Activated CD4-positive, alpha-beta T cell treated with anti-CD3 and anti-CD28 coated beads, Interleukin-2, amount 10 ng/mL, durations not matched to agents 24 days and 14 days (primary cell): Measurements from ENCODE around the gene METTL17. TPM values are rescaled to one million over a fixed set of nuclear protein-coding genes. Genes with fewer than 3 reads are reported as not detected.
"Not testable (repeated sequence)": the region's sequence is repeated elsewhere in the genome, so short reads cannot be mapped to it uniquely, and the experiment has no call there.

Experiments used
- DNase-seq: peaks from one replicate; pipeline ENCODE4 v3.0.0; 2022
- H3K27ac Mint-ChIP-seq: one replicate; pipeline ENCODE4 v1.8.0; 2022; ENCODE audit warnings: mild to moderate bottlenecking, mixed read lengths
- H3K27me3 Mint-ChIP-seq: one replicate; pipeline ENCODE4 v1.8.0; 2022; ENCODE audit warnings: mixed read lengths
- H3K36me3 Mint-ChIP-seq: one replicate; pipeline ENCODE4 v1.8.0; 2022; ENCODE audit warnings: low read depth, mild to moderate bottlenecking, mixed read lengths
- H3K4me1 Mint-ChIP-seq: one replicate; pipeline ENCODE4 v1.8.0; 2021; ENCODE audit warnings: mixed read lengths
- H3K4me3 Mint-ChIP-seq: one replicate; pipeline ENCODE4 v1.8.0; 2022; ENCODE audit warnings: mild to moderate bottlenecking, moderate library complexity, mixed read lengths
- H3K9me3 Mint-ChIP-seq: one replicate; pipeline ENCODE4 v1.8.0; 2021; ENCODE audit warnings: mixed read lengths
- intact Hi-C: fragments of 100-400 bp; cut with micrococcal nuclease; formaldehyde crosslinking; loops from one replicate; pipeline ENCODE4 v1.15.1; 2023
- total RNA-seq: library from RNA; stranded (reverse); gene quantifications from 2 replicates; pipeline ENCODE4 v1.2.3, GENCODE V29; 2022

METTL17 gene
- total RNA-seq, 1 donor from 2014 or later, result 99.1 TPM

DNA sequence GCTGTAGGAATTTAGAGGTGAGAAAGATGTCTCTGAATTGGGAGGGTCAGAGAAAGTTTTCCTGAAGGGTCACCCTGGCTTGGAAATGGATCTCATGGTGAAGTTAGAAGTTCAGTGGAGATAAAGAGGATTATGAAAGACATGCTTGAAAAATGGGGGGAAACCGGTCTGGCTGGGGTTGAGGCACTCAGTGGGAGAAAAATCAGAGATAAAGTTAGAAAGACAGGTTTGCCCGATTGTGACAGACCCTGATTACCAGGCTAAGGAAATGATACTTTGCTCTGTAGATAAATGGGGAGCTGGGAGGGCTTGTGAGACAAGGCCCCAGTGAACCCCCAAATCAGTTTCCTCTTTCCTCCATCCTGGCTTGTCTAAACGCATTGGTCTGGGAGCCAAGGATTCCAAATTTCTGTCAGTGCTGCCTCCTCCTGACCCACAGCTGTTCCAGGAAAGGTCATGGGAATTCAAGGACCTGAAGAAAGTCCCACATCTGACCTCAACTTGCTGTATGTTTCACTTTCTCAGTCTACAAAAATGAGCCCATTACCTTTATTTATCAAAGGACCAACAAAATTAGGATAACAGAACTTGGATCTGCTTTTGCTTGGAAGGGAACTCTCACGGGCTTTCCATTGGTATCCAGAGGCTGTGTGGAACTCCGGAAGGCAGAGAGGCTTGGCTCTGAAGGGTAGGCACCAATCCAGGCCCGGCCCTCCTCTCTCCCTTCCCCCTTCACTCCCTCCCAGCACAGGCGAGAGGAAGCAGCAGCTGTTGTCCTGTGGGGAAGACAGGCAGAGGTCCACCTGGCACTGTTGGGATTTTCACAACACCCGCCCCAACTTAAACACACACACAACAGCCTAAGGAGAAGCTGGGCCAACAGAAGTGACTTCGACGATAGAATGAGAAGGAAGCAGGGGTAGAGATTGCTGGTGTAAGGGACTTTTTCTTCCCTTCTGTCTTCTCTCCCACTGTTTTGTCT, 49.0 kb downstream of the METTL17 start:
- H3K27ac Mint-ChIP-seq, result no peak overlapping the region
- intact Hi-C loops, result no loop called here
- H3K27me3 Mint-ChIP-seq, result peaks cover 22% of the 10 kb centered on the region
- DNase-seq, result no peak
- H3K36me3 Mint-ChIP-seq, result no peaks in the 10 kb centered on the region
- no peaks in the 10 kb centered on the region for H3K9me3 Mint-ChIP-seq
- H3K4me3 Mint-ChIP-seq, result no peak overlapping the region
- no peaks in the 10 kb centered on the region for H3K4me1 Mint-ChIP-seq

DNA sequence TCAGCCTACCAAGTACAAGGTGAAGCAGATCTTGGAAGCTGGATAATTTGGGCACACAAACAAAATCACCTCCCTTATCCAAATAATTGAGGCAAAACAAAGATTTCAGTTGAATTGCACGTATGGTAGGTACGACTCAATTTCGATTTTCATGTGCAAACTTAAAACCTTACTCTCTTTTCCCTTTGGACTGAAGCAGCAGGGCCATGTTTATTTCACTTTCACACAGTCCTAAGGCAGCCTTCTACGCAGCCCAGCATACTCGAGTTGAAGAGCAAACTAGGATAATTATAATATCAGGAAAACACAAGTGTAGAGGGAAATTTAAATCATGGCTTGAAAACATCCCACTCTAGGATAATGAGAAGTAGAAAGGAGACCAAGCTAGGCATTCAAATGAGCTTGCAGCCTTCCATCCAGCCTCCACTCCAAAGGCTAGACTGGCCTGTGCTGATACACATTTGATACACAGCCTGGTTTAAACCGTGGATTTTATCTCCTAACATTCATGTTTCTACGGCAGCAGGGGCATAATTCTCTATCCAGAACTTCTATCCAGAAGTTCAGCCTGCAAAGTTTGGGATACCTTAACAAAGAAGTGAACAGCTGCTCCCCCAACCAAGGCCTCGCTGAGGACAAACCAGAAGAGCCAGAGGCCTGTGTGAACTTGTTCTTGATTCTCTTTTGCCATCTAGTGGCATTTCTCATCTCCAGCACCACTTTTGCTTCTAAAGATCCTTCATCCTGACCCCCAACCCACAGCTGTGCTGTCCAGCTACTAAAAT, 50.0 kb downstream of the METTL17 start:
- no peak overlapping the region for H3K4me3 Mint-ChIP-seq
- intact Hi-C loops, result loop anchor here (1.0 kb wide), 2 partner anchors 25 to 182 kb away; no protein-coding TSS in a partner anchor
- H3K36me3 Mint-ChIP-seq, result no peaks in the 10 kb centered on the region
- peaks cover 29% of the 10 kb centered on the region for H3K27me3 Mint-ChIP-seq
- no peaks in the 10 kb centered on the region for H3K9me3 Mint-ChIP-seq
- H3K4me1 Mint-ChIP-seq, result no peaks in the 10 kb centered on the region
- peak; percentile 72 for DNase-seq
- H3K27ac Mint-ChIP-seq, result no peak overlapping the region

GRCh38 chr14:21040370-21040925, 50.7 kb downstream of the METTL17 start:
- intact Hi-C loops, result loop anchor here (1.0 kb wide), 2 partner anchors 26 to 183 kb away; no protein-coding TSS in a partner anchor
- no peak overlapping the region for H3K27ac Mint-ChIP-seq
- H3K27me3 Mint-ChIP-seq, result peaks cover 33% of the 10 kb centered on the region
- no peaks in the 10 kb centered on the region for H3K36me3 Mint-ChIP-seq
- DNase-seq, result no peak
- H3K4me3 Mint-ChIP-seq, result no peak overlapping the region
- no peaks in the 10 kb centered on the region for H3K4me1 Mint-ChIP-seq
- H3K9me3 Mint-ChIP-seq, result no peaks in the 10 kb centered on the region

GRCh38 chr14:21040941-21041340, 51.2 kb downstream of the METTL17 start:
- H3K27me3 Mint-ChIP-seq, result peaks cover 36% of the 10 kb centered on the region
- not testable (repeated sequence) for DNase-seq, H3K27ac Mint-ChIP-seq, H3K36me3 Mint-ChIP-seq, H3K9me3 Mint-ChIP-seq, H3K4me1 Mint-ChIP-seq, H3K4me3 Mint-ChIP-seq
- intact Hi-C loops, result loop anchor here (1.0 kb wide), 2 partner anchors 27 to 184 kb away; no protein-coding TSS in a partner anchor

GRCh38 chr14:21041676-21042433, 52.1 kb downstream of the METTL17 start, which contains the start of gene RNASE7:
TSS of gene RNASE7 (plus strand) at chr14:21042362. CDS start at chr14:21042993, 631 bp downstream.
- Mint-ChIP-seq H3K36me3 (no peaks in the 10 kb centered on the region), H3K9me3 (no peaks in the 10 kb centered on the region), H3K4me3 (no peak within 1 kb of the TSS), H3K4me1 (no peaks in the 10 kb centered on the region), H3K27me3 (peaks cover 38% of the 10 kb centered on the region), H3K27ac (no peak within 1 kb of the TSS)
- intact Hi-C loops, result no loop called here
- no peak for DNase-seq

- H3K9me3 Mint-ChIP-seq, result no peaks in the 10 kb centered on the region
- peaks cover 40% of the 10 kb centered on the region for H3K27me3 Mint-ChIP-seq
- H3K4me1 Mint-ChIP-seq, result no peaks in the 10 kb centered on the region
- DNase-seq, result no peak
- H3K27ac Mint-ChIP-seq, result no peak overlapping the region
- H3K36me3 Mint-ChIP-seq, result no peaks in the 10 kb centered on the region
- no peak overlapping the region for H3K4me3 Mint-ChIP-seq
- intact Hi-C loops, result no loop called here
Measured at GRCh38 chr14:21042918-21043317, 53.1 kb downstream of the METTL17 start.

GRCh38 chr14:21043387-21043973, 53.7 kb downstream of the METTL17 start:
- no peak for DNase-seq
- no peak overlapping the region for H3K27ac Mint-ChIP-seq
- H3K36me3 Mint-ChIP-seq, result no peaks in the 10 kb centered on the region
- H3K27me3 Mint-ChIP-seq, result peaks cover 39% of the 10 kb centered on the region
- no peaks in the 10 kb centered on the region for H3K4me1 Mint-ChIP-seq
- no peak overlapping the region for H3K4me3 Mint-ChIP-seq
- intact Hi-C loops, result no loop called here
- no peaks in the 10 kb centered on the region for H3K9me3 Mint-ChIP-seq

DNA sequence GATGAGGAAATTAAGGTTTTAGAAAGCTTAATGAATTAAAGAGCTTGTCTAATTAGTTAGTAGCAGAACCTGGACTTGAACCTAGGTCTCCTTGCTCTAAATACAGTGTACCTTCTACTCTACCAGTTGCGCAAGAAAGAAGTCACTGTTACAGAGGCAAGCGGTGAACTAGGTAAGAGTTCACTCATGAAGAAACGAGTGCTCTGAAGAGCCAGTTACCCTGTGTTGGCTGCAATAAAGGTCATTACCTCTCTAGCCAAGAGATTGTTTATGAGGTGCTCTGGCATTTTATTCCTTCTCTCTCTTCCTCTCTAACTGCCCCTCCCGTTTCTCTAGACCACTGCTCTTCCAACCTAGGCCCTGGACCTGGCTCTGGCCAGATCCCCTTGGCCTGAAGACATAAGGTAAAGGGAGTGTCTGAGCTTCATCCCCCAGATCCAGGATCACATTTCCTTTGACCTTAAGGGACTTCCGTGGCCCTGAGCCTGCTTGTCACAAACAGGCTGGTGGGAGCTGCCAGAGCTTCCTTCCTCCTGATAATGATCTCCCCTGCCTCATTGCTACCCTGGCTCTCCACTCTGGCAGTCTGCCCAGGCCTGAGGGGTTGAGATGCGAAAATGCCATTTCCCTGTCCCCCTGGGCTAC, 54.3 kb downstream of the METTL17 start:
- H3K27me3 Mint-ChIP-seq, result peaks cover 40% of the 10 kb centered on the region
- H3K4me3 Mint-ChIP-seq, result no peak overlapping the region
- H3K27ac Mint-ChIP-seq, result no peak overlapping the region
- no peaks in the 10 kb centered on the region for H3K9me3 Mint-ChIP-seq
- no peaks in the 10 kb centered on the region for H3K36me3 Mint-ChIP-seq
- H3K4me1 Mint-ChIP-seq, result no peaks in the 10 kb centered on the region
- no peak for DNase-seq
- intact Hi-C loops, result no loop called here

Other genes starting within 250 kb of the METTL17 start
- not detected in 2 replicates for gene EDDM3A, start 244.1 kb upstream of the METTL17 start, total RNA-seq
- gene EDDM3B, start 221.6 kb upstream of the METTL17 start, total RNA-seq, result not detected in 2 replicates
- 0.50 and 0.51 TPM in 2 replicates for gene RNASE6, start 208.7 kb upstream of the METTL17 start, total RNA-seq
- not detected in 2 replicates for gene RNASE1, start 187.1 kb upstream of the METTL17 start, total RNA-seq
- gene RNASE3, start 98.6 kb upstream of the METTL17 start, total RNA-seq, result not detected in 2 replicates
- gene RNASE2, start 34.5 kb upstream of the METTL17 start, total RNA-seq, result not detected in 2 replicates
- gene SLC39A2, start 9.3 kb downstream of the METTL17 start, total RNA-seq, result 0.33 TPM in 1 of 2 replicates, not detected in the other
- gene NDRG2, start 35.1 kb downstream of the METTL17 start, total RNA-seq, result 1.9 and 2.3 TPM in 2 replicates
- gene TPPP2, start 40.2 kb downstream of the METTL17 start, total RNA-seq, result not detected in 2 replicates
- gene RNASE13, start 44.8 kb downstream of the METTL17 start, total RNA-seq, result not detected in 2 replicates
- not detected in 2 replicates for gene RNASE7, start 52.4 kb downstream of the METTL17 start, total RNA-seq
- gene RNASE8, start 67.8 kb downstream of the METTL17 start, total RNA-seq, result not detected in 2 replicates
- not detected in 2 replicates for gene ARHGEF40, start 80.3 kb downstream of the METTL17 start, total RNA-seq
- 6.5 and 8.3 TPM in 2 replicates for gene ZNF219, start 108.7 kb downstream of the METTL17 start, total RNA-seq
- not detected in 2 replicates for gene TMEM253, start 111.1 kb downstream of the METTL17 start, total RNA-seq
- not detected in 2 replicates for gene OR5AU1, start 166.1 kb downstream of the METTL17 start, total RNA-seq